ENCODE results near the gene CTRB2.

CTRB2 gene

GRCh38 chr16:75202069-75202590 lies 4.8 kb downstream of the CTRB2 start:
- H3K27ac ChIP-seq, result no peak overlapping the region
- TF ChIP-seq CTCF (conservative IDR thresholded peaks at IDR 0.05), result no peak

GRCh38 chr16:75198135-75198600 lies 8.8 kb downstream of the CTRB2 start:
- no peak for TF ChIP-seq CTCF (conservative IDR thresholded peaks at IDR 0.05)
- no peak overlapping the region for H3K27ac ChIP-seq

- no peak overlapping the region for H3K27ac ChIP-seq
- no peak for TF ChIP-seq CTCF (conservative IDR thresholded peaks at IDR 0.05)
These were observed 9.3 kb downstream of the CTRB2 start for GRCh38 chr16:75197522-75198134.

GRCh38 chr16:75196836-75197235 lies 10.1 kb downstream of the CTRB2 start:
- TF ChIP-seq CTCF (conservative IDR thresholded peaks at IDR 0.05), result no peak
- H3K27ac ChIP-seq, result no peak overlapping the region

GRCh38 chr16:75195811-75196790 lies 10.9 kb downstream of the CTRB2 start:
- TF ChIP-seq CTCF (conservative IDR thresholded peaks at IDR 0.05), result no peak
- no peak overlapping the region for H3K27ac ChIP-seq

GRCh38 chr16:75193730-75194444 lies 13.1 kb downstream of the CTRB2 start:
- TF ChIP-seq CTCF (conservative IDR thresholded peaks at IDR 0.05), result no peak
- H3K27ac ChIP-seq, result no peak overlapping the region

GRCh38 chr16:75193265-75193650 lies 13.7 kb downstream of the CTRB2 start:
- H3K27ac ChIP-seq, result no peak overlapping the region

More at GRCh38 chr16:75193265-75193650, 13.7 kb downstream of the CTRB2 start:
- no peak for TF ChIP-seq CTCF (conservative IDR thresholded peaks at IDR 0.05)

All from VCaP (cell line).